Prostate gland (tissue), 2 donors: ENCODE results near the gene IQCE.

Experiments
- CTCF ChIP-seq, 4 experiments: fragments of 200-600 bp in 2 of 4; fragments of 450-650 bp in 2 of 4; sonication (generic) in 2 of 4; IDR thresholded peaks; 1 replicate in 3 of 4; 2 replicates in 1 of 4; pipeline ENCODE4 v1.5.1; 2016 to 2019; ENCODE audit warnings: antibody characterized with exemption in 4 of 4, mild to moderate bottlenecking in 2 of 4, moderate library complexity in 2 of 4
- POLR2A ChIP-seq: fragments of 450-650 bp; IDR thresholded peaks from one replicate; pipeline ENCODE4 v1.6.1; 2016; ENCODE audit warnings: antibody characterized with exemption, mild to moderate bottlenecking
- POLR2AphosphoS5 ChIP-seq: sonication (generic); formaldehyde crosslinking; IDR thresholded peaks from one replicate; pipeline ENCODE4 v1.6.1; 2017; ENCODE audit warnings: antibody characterized with exemption

GRCh38 chr7:2635148-2635668 lies 76.4 kb downstream of the IQCE start:
- TF ChIP-seq POLR2AphosphoS5 (no peak), POLR2A (no peak), CTCF (IDR thresholded peaks at IDR 0.05) (no peak)
